GM18498 (cell line): ENCODE measurements around the gene FOXD3.

Source experiments
- ATAC-seq: cut with Tn5 transposase; IDR thresholded peaks from one replicate; pipeline ENCODE4 v1.9.1; 2021; ENCODE audit warnings: mild to moderate bottlenecking, moderate library complexity; ENCODE audit not compliant: unreplicated experiment

FOXD3 gene

DNA sequence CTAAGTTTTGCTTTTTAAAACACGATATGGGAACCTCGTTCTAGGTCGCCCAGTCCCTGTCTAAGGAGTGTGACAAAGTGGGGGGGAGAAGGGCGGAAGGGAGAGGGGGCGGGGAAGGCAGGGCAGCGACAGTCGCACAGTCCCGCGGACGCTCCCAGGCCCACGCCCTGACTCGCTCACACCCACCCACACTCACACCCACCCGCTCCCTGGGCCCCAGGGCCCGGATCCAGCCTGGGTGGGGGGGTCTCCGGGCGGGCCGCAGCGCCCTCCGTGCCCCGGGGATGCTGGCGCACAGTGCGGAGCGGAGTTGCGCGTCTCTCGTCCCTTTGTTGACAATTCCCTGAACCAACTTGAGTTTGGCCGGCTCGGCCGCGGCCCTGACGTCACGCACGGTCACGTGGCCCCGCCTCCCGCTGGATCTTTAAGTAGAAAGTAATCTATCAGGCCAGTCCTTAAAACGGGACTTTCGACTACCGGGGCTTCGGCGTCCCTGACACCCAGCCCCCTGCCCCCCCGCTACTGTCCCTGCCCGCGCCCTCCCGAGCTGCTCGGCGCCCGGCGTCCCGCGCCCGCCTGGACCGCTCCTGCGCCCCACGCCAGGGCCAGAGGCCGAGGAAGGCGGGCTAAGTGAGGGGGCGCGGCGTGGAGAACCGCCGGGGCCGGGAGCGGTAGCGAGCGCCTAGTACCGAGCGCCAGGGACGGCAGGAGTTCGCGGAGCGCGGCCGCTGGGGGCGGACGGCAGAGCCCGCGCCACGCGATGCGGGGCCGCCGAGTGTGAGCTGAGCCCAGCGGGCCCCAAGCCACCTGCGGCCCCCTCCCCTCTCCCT is at the start of gene FOXD3:
Gene FOXD3, plus strand, starts transcription at position 454 of the 830 bp plus-strand sequence. CDS start 492 bp downstream, outside the sequence.
- peak; percentile 42 for ATAC-seq

DNA sequence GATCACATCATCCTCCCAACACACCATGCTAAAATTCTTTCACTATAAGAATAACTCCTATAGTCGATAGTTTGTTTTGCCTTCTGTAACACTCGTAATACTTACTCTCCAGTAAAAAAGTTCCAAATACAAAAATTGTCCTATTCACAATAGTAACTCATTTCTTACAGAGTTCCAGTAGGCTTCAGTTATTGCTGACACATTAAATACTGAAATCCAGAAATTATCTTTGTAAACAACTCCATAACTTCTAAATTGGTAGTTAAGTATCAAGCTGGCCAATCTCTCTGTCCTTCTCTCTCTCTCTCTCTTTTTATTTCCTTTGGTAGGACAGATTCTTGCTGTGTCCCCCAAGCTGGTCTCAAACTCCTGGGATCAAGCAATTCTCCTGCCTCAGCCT is 49.6 kb upstream of the FOXD3 start:
- ATAC-seq = no peak

DNA sequence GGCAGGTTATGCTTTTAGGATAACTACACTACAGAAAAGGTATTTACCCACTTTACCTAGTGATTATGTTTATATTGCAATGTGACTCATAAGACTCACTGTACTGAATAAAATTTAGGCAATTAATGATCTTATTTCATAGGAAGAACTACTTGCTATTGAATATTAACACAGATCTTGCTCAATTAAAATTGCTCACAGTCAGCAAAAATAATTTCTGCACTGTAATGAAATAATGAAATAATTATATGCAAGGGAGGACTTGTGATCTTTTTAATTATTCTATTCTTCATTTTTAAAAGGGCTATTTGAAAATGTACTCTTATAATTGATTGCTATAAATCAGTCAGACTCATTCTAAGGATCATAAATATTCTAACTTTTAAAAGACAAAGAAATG is 48.0 kb upstream of the FOXD3 start:
- ATAC-seq = no peak

DNA sequence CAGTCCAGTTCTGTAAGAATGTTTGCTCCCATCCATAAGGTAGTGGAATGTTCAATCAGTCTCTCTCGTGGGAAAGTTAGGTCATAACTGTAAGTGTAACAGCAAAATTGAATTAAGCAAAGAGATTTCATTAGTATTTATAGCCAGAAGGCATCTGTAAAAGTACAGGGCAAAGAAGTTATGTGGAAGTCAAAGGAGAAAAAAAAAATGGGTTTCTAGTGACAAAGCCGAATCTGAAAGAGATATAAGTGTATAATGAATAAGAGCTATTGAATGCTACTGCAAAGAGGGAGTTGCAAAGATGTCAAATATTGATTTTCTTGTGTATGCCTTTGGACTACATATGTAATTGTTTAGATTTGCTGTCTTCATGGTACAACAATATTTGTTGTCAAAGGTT is 47.4 kb upstream of the FOXD3 start:
- no peak for ATAC-seq

DNA sequence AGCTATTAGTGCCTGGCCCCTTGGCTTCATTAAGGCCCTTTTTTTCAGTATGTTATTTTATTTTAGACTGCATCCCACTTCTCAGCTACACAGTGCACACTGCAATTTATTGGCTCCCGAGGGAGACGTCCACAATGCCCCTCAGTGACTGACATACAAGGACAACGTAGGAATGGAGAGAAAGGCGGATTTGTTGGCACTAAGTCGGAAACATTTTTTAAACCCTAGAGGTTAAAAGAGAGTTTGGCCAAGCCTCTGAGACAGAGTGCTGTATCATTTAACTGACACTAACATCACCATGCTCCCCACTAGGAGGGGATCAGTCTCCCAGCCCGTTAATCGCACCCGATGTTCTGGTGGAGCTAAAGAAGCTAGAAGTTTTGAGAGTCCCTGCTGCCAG is 45.7 kb upstream of the FOXD3 start:
- ATAC-seq = no peak

- no peak for ATAC-seq
Observed at GRCh38 chr1:63277195-63278192, 44.9 kb upstream of the FOXD3 start.

DNA sequence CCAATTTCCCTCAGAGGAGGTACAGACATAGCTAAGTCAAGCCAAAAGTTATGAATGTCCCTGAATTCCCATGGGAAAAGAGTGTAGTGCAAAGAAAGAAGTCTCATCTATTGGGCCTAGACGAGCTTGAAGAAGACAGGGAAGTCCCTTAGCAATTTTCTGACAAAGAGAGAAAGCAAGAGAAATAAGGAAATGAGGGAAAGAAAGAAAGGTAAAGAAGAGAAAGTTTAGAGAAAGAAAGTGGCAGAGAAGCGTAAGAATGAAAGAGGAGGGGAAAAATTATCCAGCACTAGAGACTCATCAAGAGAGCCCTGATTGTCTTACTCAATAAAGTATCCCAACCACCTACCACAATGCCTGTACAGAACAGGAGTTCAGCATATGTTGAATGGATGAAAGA is 40.6 kb upstream of the FOXD3 start:
- ATAC-seq = no peak

- no peak for ATAC-seq
Observed at GRCh38 chr1:63289135-63289534, 33.2 kb upstream of the FOXD3 start.

DNA sequence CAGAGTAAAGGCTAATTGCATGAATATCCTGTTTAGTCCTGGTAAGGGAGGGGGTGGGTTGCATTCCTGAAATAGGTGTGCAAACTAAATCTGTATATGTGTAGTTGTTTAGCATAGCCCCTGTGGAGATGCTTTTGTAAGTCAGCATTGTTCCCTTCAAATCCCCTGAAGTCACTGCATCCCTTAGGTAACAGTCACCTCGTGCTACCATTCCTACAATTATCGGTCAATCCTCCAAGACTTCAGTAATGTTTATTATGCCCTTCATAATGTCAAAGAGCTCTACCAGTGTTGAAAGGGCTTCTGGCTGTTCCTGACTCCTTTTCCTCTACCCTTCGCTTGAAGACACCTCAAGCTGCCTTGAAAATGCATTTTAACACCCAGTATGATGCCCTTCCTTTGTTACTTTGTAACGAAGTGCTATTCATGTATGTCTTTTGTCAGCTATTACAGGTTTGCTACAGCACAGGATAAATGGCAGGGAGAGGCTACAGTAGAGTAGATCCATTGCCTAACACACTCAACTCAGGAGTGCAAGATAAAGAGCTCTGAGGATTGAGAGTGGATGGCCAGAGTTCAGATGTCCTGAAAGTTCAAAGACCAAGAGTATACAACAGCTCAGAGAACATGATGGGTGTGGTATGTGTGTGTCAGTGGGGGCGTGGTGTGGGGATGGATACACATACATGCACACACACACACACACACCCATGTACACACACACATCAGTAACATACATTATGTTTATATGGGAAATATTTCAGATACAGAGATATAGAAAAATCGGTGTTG is 27.4 kb upstream of the FOXD3 start:
- no peak for ATAC-seq

DNA sequence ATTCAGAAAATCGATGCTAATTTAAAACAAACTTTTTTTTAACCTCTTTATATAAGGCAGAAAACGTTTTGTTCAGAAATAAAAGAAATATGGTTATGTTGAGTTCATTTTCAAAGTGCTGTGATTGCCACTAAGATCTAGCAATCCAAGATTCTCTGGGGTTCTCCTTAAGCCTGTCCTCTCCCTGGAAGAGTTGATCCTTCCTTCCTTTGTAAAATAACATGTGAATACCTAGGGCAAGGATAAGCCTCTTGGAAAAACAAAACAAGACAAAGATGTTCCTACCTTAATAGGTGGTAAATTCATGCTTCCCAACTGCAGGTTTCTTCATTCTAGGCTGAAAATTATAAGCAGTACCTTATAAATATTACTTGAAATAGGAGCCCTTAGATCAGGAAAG is 18.0 kb upstream of the FOXD3 start:
- ATAC-seq = no peak

- ATAC-seq = no peak
Observed at GRCh38 chr1:63305043-63305442, 17.3 kb upstream of the FOXD3 start.

- no peak for ATAC-seq
Observed at GRCh38 chr1:63307196-63307794, 15.1 kb upstream of the FOXD3 start.

- no peak for ATAC-seq
Observed at GRCh38 chr1:63316598-63316983, 5.8 kb upstream of the FOXD3 start.

DNA sequence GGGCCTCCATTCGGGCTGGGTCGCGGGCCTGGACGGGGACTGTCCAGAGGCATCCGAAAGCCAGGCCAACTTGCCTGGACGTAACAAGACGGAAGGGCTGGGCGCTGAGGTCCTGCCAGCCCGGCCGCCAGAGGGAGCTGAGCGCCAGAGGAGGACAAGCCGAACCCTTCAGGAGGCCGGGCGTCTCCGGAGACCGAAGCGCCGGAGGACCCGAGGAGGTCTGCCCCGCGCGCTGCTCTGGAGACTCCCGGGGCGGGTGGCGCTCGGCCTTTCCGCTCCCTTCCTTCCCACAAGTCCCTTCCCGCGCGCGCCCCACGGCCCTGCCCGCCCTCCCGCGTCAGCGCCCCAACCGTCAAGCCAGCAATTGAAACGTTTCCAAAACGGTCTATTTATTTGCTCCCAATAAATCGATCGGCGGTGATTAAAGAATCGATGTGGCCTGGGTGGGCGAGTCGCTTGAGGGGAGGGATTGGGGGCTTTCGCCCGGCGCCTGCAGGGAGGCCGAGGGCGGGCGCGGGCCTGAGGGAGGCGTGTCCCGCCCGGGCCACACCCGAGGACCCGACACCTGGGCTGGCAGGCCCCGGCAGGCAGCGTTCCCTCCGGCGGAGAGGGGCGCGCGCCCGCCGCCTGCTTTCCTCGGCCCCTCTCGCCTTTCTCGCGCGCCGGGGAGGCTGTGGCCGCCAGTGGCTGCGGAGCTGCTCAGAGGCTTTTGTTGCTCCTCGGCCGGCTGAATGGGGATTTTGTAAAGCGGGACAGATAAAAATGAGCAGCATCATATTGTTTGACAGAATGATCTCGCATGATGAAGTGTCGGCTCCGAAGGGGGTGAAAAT is 5.2 kb upstream of the FOXD3 start:
- ATAC-seq = peak; percentile 74

- no peak for ATAC-seq
Observed at GRCh38 chr1:63317817-63318152, 4.6 kb upstream of the FOXD3 start.

DNA sequence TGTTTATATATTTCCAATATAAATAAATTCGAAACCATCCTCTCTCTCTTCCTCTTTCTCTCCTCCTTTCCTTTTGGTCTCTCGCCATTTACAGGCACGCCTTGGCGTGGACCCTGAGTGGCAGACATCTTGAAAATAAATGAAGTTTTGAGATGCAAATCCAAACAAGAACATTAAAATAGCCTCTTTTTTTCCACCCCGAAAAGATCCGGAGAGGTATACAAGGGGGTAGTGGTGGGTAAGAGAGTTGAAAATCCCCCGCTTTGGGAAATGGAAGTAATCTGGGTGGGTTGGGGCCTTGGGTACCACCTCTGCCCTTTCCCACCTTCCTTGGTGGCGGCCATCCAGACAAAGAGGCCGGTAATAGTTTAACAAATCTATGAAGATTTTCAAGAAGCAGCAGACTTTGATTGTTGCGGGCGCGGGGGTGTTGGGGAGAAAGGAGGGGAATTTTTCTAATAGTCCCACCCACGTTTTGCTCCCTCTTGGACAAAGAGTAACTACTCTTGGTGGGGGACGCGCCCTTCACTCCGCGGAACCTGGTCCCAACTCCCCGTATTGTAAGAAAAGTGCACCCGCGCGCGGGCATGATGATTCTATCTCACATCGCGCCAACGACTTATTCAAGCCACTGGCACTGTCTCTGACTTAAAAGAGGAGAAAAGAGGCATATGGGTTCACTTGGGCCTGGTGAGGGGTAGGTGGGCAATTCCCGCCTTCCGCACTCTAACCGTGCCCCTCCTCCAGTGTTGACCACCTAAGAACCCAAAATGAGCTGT is 4.0 kb upstream of the FOXD3 start:
- ATAC-seq = no peak

DNA sequence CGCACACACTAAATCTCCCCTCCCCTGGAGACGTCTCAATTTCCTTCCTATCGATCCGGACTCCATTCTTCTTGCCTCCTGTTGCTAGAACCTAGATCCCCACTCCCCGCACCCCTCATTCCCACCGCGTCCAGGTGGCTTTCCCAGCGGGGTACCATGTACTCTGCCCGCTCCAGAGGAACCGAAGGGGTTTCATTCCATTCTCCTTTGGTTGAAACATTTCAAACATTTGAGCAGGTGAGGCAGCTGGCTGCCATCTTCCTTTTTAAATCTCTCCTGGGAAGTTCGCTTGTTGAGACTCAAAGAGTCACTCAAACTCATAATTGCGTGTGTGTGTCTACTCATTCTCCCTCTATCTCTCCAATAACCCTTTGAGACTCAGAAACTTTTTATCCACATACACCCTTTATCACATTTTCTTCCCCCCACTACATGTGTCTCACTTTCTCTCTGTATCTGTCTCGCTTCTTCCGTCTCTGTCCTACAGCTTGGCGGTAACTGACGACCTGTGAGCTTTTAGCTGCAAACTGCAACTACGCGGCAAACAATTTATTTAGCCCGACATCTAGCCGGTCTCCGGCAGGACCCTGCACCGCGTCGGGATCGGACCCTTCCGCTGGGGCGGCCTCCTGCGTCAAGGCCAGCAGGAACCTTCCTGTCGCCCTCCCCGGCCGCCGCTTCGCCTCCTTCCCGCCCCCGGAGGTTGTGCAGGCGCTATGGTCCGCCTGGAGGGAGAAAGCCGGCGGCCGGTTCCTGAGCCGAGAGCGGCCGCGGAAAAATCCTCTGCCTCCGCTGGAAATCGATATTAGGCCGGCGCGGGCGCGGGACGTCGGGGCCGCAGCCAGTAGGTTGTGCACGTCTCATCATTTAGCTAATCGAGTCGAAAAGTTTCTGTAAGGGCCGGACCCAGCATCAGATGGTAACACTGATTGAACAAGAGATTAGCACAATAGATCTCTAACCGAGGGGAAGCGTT is 3.0 kb upstream of the FOXD3 start:
- no peak for ATAC-seq
